SK-N-SH treated with all-trans-retinoic acid at 6 μM for 48 hours (cell line): ENCODE results near the gene RBM38.

Source experiments
- ATAC-seq: fragments of 200-7000 bp; cut with Tn5 transposase; 3 replicates; pipeline ENCODE4 v1.9.1; 2020; ENCODE audit warnings: mild to moderate bottlenecking, moderate library complexity
- ARNTL ChIP-seq: fragments of 450-650 bp; formaldehyde crosslinking; IDR thresholded peaks from 2 replicates; pipeline ENCODE4 v1.5.0; 2020; ENCODE audit warnings: low read depth, mild to moderate bottlenecking, moderate library complexity, borderline replicate concordance
- BACH2 ChIP-seq: fragments of 250-450 bp; sonication (Bioruptor Pico); IDR thresholded peaks from 2 replicates; pipeline ENCODE4 v1.9.0; 2021; ENCODE audit warnings: mild to moderate bottlenecking, borderline replicate concordance
- CREB5 ChIP-seq: fragments of 250-450 bp; sonication (Bioruptor Pico); IDR thresholded peaks from 2 replicates; pipeline ENCODE4 v1.5.1; 2020; ENCODE audit warnings: low read depth, mild to moderate bottlenecking, moderate library complexity
- CSDC2 ChIP-seq: fragments of 250-450 bp; sonication (Bioruptor Pico); IDR thresholded peaks from 2 replicates; pipeline ENCODE4 v1.5.0; 2020; ENCODE audit warnings: mild to moderate bottlenecking, moderate library complexity
- CSRNP3 ChIP-seq: fragments of 250-450 bp; sonication (Bioruptor Pico); IDR thresholded peaks from 2 replicates; pipeline ENCODE4 v1.5.1; 2021; ENCODE audit warnings: mild to moderate bottlenecking, moderate library complexity
- ESRRG ChIP-seq: fragments of 250-450 bp; sonication (Bioruptor Pico); IDR thresholded peaks from 2 replicates; pipeline ENCODE4 v1.6.1; 2021; ENCODE audit warnings: mild to moderate bottlenecking
- GLIS3 ChIP-seq: fragments of 250-450 bp; sonication (Bioruptor Pico); IDR thresholded peaks from 2 replicates; pipeline ENCODE4 v1.5.0; 2020; ENCODE audit warnings: mild to moderate bottlenecking, moderate library complexity
- ISL1 ChIP-seq: fragments of 250-450 bp; sonication (Bioruptor Pico); IDR thresholded peaks from 2 replicates; pipeline ENCODE4 v2.1.2; 2022; ENCODE audit warnings: mild to moderate bottlenecking, moderate library complexity
- OSR1 ChIP-seq: fragments of 250-450 bp; sonication (Bioruptor Pico); IDR thresholded peaks from 2 replicates; pipeline ENCODE4 v1.8.0; 2022; ENCODE audit warnings: moderate library complexity, mild to moderate bottlenecking, inconsistent platforms
- PATZ1 ChIP-seq: fragments of 250-450 bp; sonication (Bioruptor Pico); IDR thresholded peaks from 2 replicates; pipeline ENCODE4 v1.8.0; 2020; ENCODE audit warnings: mild to moderate bottlenecking, moderate library complexity, borderline replicate concordance
- POU6F1 ChIP-seq: fragments of 250-450 bp; sonication (Bioruptor Pico); IDR thresholded peaks from 2 replicates; pipeline ENCODE4 v1.8.0; 2021; ENCODE audit warnings: low read depth, mild to moderate bottlenecking, moderate library complexity, borderline replicate concordance
- PPARA ChIP-seq: fragments of 250-450 bp; sonication (Bioruptor Pico); IDR thresholded peaks from 2 replicates; pipeline ENCODE4 v1.5.0; 2020; ENCODE audit warnings: mild to moderate bottlenecking, borderline replicate concordance
- RARB ChIP-seq: fragments of 250-450 bp; sonication (Bioruptor Pico); IDR thresholded peaks from 2 replicates; pipeline ENCODE4 v1.8.0; 2021; ENCODE audit warnings: mild to moderate bottlenecking, moderate library complexity
- SNAI2 ChIP-seq: fragments of 250-450 bp; sonication (Bioruptor Pico); IDR thresholded peaks from 2 replicates; pipeline ENCODE4 v1.5.0; 2020; ENCODE audit warnings: mild to moderate bottlenecking, moderate library complexity
- TOX ChIP-seq: fragments of 250-450 bp; sonication (Bioruptor Pico); IDR thresholded peaks from 2 replicates; pipeline ENCODE4 v1.8.0; 2021; ENCODE audit warnings: mild to moderate bottlenecking, moderate library complexity, borderline replicate concordance
- TSHZ2 ChIP-seq: fragments of 250-450 bp; sonication (Bioruptor Pico); IDR thresholded peaks from 2 replicates; pipeline ENCODE4 v1.5.0; 2020; ENCODE audit warnings: mild to moderate bottlenecking, moderate library complexity
- ZC3H10 ChIP-seq: fragments of 250-450 bp; sonication (Bioruptor Pico); IDR thresholded peaks from 2 replicates; pipeline ENCODE4 v1.5.1; 2021; ENCODE audit warnings: mild to moderate bottlenecking, moderate library complexity
- ZFP3 ChIP-seq: fragments of 250-450 bp; sonication (Bioruptor Pico); IDR thresholded peaks from 2 replicates; pipeline ENCODE4 v1.5.0; 2020; ENCODE audit warnings: mild to moderate bottlenecking, moderate library complexity
- ZFP30 ChIP-seq: fragments of 450-650 bp; formaldehyde crosslinking; IDR thresholded peaks from 2 replicates; pipeline ENCODE4 v1.5.0; 2022; ENCODE audit warnings: mild to moderate bottlenecking, moderate library complexity
- ZNF565 ChIP-seq: fragments of 450-650 bp; formaldehyde crosslinking; conservative IDR thresholded peaks from 2 replicates; pipeline ENCODE4 v1.5.0; 2020; ENCODE audit warnings: low read depth, mild to moderate bottlenecking, moderate library complexity
- ZNF8 ChIP-seq: fragments of 450-650 bp; formaldehyde crosslinking; IDR thresholded peaks from 2 replicates; pipeline ENCODE4 v1.5.0; 2020; ENCODE audit warnings: mild to moderate bottlenecking, moderate library complexity

The RBM38 gene

GRCh38 chr20:57405236-57406016 lies 14.2 kb downstream of the RBM38 start (continued):
- no peak for TF ChIP-seq OSR1 (CRISPR knock-in tag)

- ATAC-seq: no peak
- TF ChIP-seq BACH2 (CRISPR knock-in tag) (no peak), POU6F1 (no peak), SNAI2 (CRISPR knock-in tag) (no peak), CSDC2 (CRISPR knock-in tag) (no peak), ZC3H10 (no peak), ZNF8 (no peak), ZFP30 (no peak), PPARA (CRISPR knock-in tag) (no peak), RARB (CRISPR knock-in tag) (no peak), CSRNP3 (no peak)
Observed at GRCh38 chr20:57407541-57407956, 16.4 kb downstream of the RBM38 start.

- ATAC-seq: no peak
Observed at GRCh38 chr20:57408131-57408530, 16.9 kb downstream of the RBM38 start.

More at GRCh38 chr20:57408131-57408530, 16.9 kb downstream of the RBM38 start:
- no peak for TF ChIP-seq ZFP30
- TF ChIP-seq CSDC2 (CRISPR knock-in tag): no peak
- TF ChIP-seq TSHZ2 (CRISPR knock-in tag): no peak
- TF ChIP-seq ZNF565 (CRISPR knock-in tag): no peak
- TF ChIP-seq TOX (CRISPR knock-in tag): no peak
- TF ChIP-seq ISL1 (CRISPR knock-in tag): no peak
- TF ChIP-seq PPARA (CRISPR knock-in tag): no peak
- TF ChIP-seq GLIS3 (CRISPR knock-in tag): no peak
- no peak for TF ChIP-seq ZFP3 (CRISPR knock-in tag)
- no peak for TF ChIP-seq CREB5
- TF ChIP-seq ESRRG (CRISPR knock-in tag): no peak
- no peak for TF ChIP-seq BACH2 (CRISPR knock-in tag)
- TF ChIP-seq PATZ1 (CRISPR knock-in tag): no peak
- no peak for TF ChIP-seq ARNTL
- TF ChIP-seq OSR1 (CRISPR knock-in tag): no peak
- TF ChIP-seq RARB (CRISPR knock-in tag): no peak
